GM03348 (cell line): Measurements from ENCODE around the gene CA14.
"Not testable (repeated sequence)": the region's sequence is repeated elsewhere in the genome, so short reads cannot be mapped to it uniquely, and the experiment has no call there.

Source experiments
- DNase-seq: peaks from one replicate; pipeline ENCODE4 v3.0.0; 2012; ENCODE audit warnings: low spot score

CA14 gene

GRCh38 chr1:150280138-150280707 is 22.6 kb downstream of the CA14 start:
- DNase-seq = no peak

GRCh38 chr1:150281221-150281757 is 23.7 kb downstream of the CA14 start:
- DNase-seq = peak; percentile 66

- peak; percentile 98 for DNase-seq
These were observed 24.4 kb downstream of the CA14 start, which contains the start of gene CIART for GRCh38 chr1:150281758-150282557. Gene CIART, plus strand, starts transcription at chr1:150282554. Its CDS starts 714 bp downstream, at chr1:150283268.

- DNase-seq = no peak
These were observed 25.0 kb downstream of the CA14 start for GRCh38 chr1:150282558-150282958.

GRCh38 chr1:150283260-150283659 is 25.7 kb downstream of the CA14 start:
- no peak for DNase-seq

- DNase-seq = no peak
These were observed 30.8 kb downstream of the CA14 start for GRCh38 chr1:150288382-150288781.

GRCh38 chr1:150288822-150289221 is 31.2 kb downstream of the CA14 start:
- DNase-seq = no peak

GRCh38 chr1:150293433-150294253 is 36.1 kb downstream of the CA14 start, which contains the start of gene MRPS21:
Gene MRPS21, plus strand, starts transcription at chr1:150293861. Its CDS starts 506 bp downstream, at chr1:150294367.
- peak; percentile 91 for DNase-seq

GRCh38 chr1:150295476-150295875 is 37.9 kb downstream of the CA14 start:
- no peak for DNase-seq

GRCh38 chr1:150299716-150300115 is 42.1 kb downstream of the CA14 start:
- no peak for DNase-seq

- no peak for DNase-seq
These were observed 44.8 kb downstream of the CA14 start for GRCh38 chr1:150302338-150302737.

- no peak for DNase-seq
These were observed 45.3 kb downstream of the CA14 start for GRCh38 chr1:150302902-150303301.

GRCh38 chr1:150308585-150308984 is 51.0 kb downstream of the CA14 start:
- not testable (repeated sequence) for DNase-seq

GRCh38 chr1:150309758-150310508 is 52.4 kb downstream of the CA14 start:
- DNase-seq = no peak

GRCh38 chr1:150311762-150312161 is 54.2 kb downstream of the CA14 start:
- DNase-seq = no peak
